Measurements from ENCODE around the gene FUT4.
"Not testable (repeated sequence)": the region's sequence is repeated elsewhere in the genome, so short reads cannot be mapped to it uniquely, and the experiment has no call there.

FUT4 gene

DNA sequence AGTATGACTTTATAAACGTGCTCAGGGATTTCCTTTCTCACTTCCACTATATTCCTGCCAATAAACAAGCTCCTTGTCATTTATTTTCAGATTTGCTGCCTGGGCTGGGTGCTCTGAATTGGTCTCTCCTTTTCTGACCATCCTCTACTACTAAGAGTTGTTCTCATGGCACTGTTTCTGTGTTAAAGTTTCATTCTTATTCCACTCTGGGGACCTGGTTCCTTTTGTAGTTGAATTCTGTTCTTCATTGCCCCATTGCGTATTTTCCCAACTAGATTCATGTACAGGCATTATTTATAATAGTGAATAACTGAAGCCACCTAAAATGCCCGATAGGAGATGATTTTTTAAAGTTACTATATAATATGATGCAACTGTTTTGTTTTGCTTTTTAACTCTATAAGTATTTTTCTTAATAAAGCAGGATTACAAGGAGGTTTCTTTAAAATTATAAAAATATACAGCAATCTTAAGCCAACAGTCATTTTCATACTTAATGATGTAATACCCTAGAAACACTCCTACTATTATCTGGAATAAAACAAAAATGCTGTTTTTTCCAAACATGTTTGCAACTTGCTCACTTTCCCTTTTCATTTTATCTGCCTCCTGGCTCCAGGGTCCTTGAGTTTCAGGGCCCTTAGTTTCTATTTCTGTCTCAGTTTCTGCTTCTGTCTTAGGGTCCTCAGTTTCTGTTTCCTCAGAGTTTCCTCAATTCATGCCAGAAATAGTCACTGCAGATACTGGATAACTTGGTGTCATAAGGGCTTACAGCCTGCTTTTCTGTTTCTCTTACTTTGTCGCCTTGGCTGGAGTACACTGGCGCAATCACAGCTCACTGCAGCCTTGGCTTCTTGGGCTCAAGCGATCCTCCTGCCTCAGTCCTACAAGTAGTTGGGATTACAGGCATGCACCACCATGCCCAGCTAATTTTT lies 9.8 kb upstream of the FUT4 start:
- DNase-seq (ENCODE audit: low read depth), result no peak

DNA sequence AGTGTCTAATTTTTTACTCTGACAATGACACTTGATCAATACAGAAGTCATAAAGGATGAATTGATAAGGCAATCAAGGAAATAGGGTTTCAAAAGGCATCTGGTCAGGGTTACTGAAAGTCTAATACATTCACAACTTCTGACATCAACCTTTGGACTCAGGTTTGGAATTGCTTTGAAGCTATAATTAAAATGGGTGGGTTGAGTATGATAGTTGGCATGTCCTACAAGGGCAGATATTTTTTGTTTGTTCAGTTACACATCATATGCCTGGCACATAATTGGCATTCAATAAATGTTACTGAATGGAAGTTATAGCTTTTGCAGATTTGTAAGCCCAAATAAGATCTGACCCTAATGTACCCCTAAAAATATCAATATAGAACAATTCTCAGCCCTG lies 7.3 kb upstream of the FUT4 start:
- DNase-seq (ENCODE audit: low read depth), result no peak

DNA sequence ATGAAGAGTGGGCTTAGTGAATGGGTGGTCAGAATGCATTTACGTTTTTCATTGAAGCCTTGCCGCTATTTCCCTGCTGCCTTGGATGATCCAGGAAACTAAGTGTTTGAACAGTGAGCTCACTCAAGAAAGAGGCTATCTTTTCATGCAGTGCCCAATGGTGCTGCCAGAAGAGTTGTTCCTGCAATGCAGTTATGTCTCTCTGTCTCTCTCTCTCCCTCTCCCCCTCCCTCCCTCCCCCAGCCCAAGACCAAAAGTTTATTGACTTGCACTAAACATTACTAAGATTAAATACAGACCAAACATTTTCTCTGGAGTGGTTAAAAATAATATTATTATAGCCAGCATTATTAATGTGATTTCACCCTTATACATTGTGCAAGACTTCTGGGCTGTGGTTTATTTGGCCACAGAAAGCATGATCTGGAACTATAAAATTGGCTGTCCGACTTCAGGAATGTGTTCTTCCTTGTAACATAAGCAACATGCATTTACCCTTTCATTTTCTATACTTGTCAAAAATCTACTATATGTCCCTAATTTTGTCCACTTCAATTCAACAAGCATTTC lies 6.6 kb upstream of the FUT4 start:
- no peak for DNase-seq (ENCODE audit: low read depth)

DNA sequence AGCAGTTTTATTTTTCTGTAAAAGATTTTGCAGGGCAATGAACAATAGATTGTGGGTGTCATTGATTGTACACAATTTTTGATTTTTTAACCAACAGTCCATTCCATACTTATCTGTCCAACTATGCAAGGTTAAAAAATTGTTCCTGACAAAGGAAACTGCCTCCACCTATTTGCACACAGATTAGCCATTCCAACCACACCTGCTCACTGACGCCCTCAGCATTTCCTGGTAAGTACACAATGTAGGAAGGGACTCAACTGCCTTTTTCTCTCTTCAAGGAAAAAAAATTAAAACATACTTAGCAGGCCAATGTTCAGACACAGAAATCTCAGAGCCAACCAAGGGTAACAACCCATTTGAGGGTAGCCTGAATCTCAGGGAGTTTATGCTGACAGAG lies 4.3 kb upstream of the FUT4 start:
- DNase-seq (ENCODE audit: low read depth), result no peak

DNA sequence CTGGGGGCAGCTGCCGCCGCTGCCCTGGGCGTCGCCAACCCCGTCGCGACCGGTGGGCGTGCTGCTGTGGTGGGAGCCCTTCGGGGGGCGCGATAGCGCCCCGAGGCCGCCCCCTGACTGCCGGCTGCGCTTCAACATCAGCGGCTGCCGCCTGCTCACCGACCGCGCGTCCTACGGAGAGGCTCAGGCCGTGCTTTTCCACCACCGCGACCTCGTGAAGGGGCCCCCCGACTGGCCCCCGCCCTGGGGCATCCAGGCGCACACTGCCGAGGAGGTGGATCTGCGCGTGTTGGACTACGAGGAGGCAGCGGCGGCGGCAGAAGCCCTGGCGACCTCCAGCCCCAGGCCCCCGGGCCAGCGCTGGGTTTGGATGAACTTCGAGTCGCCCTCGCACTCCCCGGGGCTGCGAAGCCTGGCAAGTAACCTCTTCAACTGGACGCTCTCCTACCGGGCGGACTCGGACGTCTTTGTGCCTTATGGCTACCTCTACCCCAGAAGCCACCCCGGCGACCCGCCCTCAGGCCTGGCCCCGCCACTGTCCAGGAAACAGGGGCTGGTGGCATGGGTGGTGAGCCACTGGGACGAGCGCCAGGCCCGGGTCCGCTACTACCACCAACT lies 1.0 kb downstream of the FUT4 start:
- DNase-seq (ENCODE audit: low read depth), result no peak

DNA sequence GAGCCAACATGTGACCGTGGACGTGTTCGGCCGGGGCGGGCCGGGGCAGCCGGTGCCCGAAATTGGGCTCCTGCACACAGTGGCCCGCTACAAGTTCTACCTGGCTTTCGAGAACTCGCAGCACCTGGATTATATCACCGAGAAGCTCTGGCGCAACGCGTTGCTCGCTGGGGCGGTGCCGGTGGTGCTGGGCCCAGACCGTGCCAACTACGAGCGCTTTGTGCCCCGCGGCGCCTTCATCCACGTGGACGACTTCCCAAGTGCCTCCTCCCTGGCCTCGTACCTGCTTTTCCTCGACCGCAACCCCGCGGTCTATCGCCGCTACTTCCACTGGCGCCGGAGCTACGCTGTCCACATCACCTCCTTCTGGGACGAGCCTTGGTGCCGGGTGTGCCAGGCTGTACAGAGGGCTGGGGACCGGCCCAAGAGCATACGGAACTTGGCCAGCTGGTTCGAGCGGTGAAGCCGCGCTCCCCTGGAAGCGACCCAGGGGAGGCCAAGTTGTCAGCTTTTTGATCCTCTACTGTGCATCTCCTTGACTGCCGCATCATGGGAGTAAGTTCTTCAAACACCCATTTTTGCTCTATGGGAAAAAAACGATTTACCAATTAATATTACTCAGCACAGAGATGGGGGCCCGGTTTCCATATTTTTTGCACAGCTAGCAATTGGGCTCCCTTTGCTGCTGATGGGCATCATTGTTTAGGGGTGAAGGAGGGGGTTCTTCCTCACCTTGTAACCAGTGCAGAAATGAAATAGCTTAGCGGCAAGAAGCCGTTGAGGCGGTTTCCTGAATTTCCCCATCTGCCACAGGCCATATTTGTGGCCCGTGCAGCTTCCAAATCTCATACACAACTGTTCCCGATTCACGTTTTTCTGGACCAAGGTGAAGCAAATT lies 1.8 kb downstream of the FUT4 start:
- DNase-seq (ENCODE audit: low read depth), result no peak

DNA sequence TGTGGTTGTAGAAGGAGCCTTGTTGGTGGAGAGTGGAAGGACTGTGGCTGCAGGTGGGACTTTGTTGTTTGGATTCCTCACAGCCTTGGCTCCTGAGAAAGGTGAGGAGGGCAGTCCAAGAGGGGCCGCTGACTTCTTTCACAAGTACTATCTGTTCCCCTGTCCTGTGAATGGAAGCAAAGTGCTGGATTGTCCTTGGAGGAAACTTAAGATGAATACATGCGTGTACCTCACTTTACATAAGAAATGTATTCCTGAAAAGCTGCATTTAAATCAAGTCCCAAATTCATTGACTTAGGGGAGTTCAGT lies 2.4 kb downstream of the FUT4 start:
- DNase-seq (ENCODE audit: low read depth), result no peak

DNA sequence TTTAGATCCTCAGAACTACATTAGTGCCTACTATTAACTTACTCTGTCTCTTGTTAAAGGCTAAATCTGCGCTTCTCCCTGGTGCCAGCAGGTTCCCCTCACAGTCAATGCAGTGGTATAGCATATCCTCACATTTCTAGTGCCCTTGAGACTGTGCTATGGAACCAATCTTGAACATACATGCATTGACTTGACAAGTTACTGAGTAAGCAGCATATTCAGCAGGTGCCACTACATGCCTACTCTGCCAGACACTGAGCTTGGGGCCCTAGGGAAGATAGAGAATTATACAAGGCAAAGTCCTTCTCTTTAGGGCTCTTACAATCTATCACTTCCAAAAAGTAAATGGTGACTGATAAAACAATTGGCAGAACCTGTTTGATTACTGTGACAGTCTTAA lies 3.2 kb downstream of the FUT4 start:
- DNase-seq (ENCODE audit: low read depth), result no peak

DNA sequence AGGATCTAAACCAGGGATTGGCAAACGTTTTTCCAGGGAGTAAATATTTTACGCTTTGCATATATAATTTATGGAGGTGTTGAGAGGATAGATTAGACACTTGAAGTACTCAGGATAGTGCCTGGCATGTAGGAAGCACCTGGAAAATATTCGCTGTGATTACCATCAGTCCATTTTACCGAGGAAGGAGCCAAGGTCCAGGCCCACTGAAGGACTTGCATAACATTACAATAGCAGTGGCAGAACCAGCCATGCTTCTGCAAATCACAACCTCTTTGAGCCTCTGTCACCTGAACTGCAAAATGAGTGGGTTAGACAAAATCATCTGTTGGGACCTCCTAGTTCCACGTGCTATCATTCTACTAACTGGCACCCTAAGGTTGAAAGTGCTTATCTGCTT lies 5.4 kb downstream of the FUT4 start:
- DNase-seq (ENCODE audit: low read depth), result no peak

DNA sequence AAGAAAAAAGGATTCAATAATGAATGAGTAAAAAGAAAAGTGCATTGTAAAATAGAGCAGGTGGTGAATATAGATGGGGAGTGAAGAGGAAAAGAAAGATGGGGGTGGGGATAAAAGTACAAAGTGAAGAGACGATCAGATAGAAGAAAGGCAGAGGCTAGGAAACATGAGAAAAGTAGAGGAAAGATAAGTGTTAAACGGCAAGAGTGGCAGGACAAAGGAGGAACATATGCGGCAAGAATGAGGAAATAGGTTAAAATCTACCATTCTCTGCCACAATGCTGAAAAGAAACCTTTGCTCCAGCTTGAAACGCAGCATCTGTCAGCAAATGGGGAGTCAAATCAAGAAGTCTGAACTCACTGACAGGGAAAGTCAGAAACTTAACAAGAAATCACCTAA lies 6.8 kb downstream of the FUT4 start:
- no peak for DNase-seq (ENCODE audit: low read depth)

DNA sequence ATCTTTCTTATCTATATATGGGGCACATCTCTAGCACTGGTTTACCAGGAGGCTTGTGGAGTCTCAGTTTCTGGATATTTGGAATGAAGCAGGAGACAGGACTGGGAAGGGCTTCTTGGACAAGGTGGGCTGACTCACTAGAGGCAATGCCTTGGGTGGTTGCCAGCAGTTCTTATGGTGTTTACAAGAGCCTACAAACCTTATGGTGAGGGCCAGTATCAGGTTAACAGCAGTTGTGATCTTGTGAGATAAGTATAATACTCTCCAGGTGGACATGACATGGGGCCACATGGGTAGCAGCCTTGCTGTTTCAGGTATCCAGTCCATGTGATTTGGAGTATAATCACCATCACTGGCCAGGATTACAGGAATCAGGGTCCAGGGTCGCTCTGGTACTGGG lies 10.2 kb downstream of the FUT4 start:
- DNase-seq (ENCODE audit: low read depth), result no peak

DNA sequence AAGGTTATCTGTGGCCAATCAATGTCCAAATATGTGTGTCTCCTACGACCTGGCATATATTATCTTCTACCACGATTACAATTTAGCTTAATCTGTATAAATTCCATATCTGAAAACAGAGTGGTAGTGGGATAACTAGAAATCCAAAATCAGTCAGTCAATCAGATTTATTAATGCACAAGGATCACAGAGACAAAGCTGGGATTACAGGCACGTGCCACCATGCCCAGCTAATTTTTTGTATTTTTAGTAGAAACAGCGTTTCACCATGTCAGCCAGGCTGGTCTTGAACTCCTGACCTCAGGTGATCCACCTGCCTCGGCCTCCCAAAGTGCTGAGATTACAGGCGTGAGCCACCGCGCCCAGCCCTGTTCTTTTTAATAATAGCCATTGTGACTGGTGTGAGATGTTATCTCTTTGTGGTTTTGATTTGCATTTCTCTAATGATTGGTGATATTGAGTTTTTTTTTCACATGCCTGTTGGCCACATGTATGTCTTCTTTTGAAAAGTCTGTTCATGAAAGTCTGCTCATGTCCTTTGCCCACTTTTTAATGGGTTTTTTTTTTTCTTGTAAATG lies 12.1 kb downstream of the FUT4 start:
- not testable (repeated sequence) for DNase-seq (ENCODE audit: low read depth)

DNA sequence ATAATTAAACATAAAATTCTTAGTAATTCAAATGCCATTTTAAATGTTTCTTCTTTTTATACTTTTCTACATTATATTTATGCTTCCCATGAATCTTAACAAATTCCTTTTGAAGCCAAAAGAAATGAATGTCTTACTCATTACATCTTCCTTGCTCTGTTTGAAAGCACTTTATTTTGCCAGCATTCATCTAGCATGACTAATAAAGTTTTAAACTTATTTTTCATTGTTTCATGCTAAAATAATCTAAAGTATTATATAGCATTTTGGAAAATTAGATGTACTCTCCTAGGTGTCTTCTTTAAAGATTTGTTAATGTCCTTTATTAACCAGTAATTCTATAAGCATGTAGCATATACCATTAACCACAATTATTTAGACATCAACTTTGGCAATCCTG lies 13.7 kb downstream of the FUT4 start:
- DNase-seq (ENCODE audit: low read depth), result no peak

DNA sequence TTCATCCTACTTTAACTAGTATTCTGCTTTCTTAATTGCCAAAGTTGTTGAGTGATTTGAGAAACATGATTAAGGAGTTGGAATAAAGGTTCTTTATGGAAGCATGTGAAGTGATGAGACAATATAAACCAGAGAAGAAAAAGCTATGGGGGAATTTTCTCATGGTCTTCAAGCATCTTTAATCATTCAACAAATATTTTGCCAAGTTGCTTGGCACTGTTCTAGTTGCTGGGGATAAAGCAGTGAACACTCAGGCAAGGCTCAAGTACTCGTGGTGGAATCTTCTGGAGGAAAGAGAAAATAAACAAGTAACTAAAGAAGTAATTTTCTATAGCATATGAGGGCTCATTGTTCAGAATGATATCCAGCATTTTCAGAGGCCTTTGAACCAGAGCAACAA lies 14.3 kb downstream of the FUT4 start:
- DNase-seq (ENCODE audit: low read depth), result no peak

DNA sequence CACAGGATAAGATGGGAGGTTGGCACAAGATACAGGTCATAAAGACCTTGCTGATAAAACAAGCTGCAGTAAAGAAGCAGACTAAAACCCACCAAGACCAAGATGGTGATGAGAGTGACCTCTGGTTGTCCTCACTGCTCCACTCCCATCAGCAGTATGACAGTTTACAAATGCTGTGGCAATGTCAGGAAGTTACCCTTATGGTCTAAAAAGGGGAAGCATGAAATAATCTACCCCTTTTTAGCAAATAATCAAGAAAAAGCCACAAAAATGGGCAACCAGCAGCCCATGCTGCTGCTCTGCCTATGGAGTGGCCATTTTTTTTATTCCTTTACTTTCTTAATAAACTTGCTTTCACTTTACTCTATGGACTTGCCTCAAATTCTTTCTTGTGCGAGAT lies 14.7 kb downstream of the FUT4 start:
- DNase-seq (ENCODE audit: low read depth), result no peak

DNA sequence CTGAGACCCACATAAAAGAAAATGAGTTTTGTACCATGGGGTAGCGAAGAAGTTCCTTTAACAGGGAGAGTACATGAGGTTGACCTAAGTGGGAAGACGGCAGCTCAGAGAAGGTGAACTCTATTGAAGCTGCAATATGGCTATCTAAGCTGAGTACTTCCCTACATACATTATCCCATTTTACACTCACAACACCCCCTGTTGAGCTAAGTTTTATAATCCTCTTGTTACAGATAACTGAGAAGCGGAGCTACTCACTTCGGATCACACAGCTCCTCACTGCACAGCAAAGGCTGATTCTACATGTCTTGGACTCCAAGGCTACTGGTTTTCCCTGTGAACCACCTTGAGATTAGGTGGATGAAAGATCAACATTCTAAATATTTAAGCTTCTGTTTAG lies 15.2 kb downstream of the FUT4 start:
- DNase-seq (ENCODE audit: low read depth), result no peak

DNA sequence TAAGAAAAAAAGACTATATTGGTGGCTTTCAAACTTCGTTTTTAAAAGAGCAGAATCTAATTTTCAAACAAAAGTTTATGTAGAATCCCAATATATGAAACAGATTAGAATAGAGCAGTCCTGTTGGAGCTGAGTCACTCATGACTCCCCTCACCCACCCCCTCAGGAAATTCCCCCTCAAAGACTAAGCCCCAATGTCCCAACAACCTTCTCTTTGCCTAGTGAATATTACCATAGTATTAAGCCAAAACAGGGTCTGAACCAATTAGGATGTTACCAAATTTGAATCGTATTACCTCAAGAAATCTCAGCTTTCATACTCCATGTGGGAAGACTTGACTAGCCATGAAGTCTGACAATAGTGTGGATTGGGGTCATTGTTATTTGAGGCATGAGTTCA lies 15.6 kb downstream of the FUT4 start:
- no peak for DNase-seq (ENCODE audit: low read depth)

DNA sequence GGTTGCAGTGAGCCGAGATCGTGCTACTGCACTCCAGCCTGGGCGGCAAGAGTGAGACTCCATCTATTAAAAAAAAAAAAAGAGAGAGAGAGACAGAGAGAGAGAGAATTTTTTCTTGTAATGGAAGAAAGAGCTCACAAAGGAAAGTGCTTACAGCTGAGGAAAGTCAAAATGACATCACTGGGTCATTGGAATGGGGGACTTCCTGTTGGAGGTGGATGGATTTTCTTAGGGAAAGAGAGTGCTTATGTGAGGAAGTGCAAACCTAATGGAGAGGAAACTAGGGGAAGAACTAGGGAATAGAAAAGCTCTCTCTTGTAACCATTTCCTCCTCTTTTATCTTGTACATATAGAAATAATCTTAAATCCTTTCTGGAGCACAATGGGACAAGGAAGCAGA lies 17.1 kb downstream of the FUT4 start:
- DNase-seq (ENCODE audit: low read depth), result no peak

DNA sequence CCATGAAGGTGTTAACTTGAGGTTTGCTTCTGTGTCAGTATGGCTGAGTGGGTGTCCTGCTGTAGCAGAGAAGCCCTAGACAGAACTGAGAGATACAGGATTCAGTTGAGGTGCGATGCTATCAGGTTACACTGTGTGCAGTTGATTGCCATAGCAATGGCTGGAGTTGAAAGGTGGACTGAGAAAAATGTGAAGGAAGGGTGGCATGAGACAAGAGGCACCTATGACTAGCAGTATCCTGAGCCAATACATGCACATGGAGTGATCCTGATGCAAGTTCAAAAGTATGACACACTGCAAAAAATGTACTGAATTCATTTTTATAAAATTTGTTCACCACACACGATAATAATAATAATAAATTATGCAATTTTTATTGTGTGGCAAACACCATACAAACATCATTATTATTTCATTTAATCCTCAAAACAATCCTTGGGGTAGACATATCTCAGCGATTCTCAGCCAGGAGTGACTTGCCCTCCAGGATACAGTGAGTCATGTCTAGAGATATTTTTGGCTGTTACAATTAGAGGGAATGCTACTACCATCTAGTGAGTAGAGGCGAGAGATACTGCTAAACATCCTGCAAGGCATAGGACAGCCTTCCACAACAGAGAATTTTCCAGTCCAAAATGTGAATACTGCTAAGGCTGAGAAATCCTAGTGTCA lies 19.6 kb downstream of the FUT4 start:
- DNase-seq (ENCODE audit: low read depth), result peak; percentile 53

DNA sequence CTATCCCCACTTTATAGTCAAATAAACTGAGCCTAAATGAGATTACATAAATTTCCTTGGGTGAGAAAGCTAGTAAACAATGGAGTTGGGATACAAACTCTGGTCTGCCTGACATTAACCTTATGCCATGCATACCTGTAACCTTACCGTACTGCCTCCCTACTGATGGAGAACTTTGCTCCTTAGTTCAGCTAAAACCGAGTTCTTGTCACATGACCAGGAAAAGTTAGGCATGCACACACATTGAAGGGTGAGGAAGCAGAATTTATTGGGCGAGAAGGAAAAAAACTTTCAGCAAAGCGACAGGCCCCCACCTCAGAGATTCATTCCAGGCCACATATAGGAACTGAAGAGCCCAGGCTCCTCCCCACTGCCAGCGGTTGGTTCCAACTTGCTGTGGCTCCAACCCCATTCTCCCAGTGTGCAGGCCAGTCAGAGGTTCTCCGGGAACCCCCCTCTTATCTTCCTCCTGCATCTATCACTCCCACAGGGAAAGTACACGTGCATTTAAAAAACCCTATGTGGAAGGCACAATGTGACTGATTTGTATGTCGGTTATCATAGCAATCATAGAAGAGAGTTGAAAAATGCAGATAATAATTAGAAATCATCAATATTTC lies 20.2 kb downstream of the FUT4 start:
- DNase-seq (ENCODE audit: low read depth), result no peak

DNA sequence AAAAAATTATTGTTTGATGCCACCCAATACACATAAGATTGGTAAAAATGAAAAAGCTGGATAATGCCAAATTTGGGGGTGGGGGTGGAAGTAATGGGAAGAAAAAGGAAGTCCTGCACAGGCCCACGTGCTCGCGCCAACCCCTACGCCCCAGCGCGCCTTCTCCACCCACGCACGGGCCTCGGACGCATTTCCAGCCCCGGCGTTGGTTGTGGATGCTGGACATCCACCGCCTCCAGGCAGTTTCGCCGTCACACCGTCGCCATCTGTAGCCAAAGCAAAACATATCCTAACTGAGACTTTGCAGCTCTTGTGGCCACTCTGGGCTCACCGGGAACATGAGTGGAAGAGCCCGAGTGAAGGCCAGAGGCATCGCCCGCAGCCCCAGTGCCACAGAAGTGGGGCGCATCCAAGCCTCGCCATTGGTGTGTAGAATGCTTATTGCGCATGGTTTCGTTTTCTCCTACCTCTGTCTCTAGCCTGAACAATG lies 23.5 kb downstream of the FUT4 start, which contains the start of gene PIWIL4:
Gene PIWIL4, plus strand, starts transcription at position 188 of the 490 bp plus-strand sequence. Its CDS starts 151 bp downstream, at position 339.
- no peak for DNase-seq (ENCODE audit: low read depth)

All from HS-5 (cell line).